ENCODE measurements around the gene NEMP2. TPM values are rescaled to one million over a fixed set of nuclear protein-coding genes. Genes with fewer than 3 reads are reported as not detected.
A peak's percentile ranks its signal among the peaks of the same experiment; 100 is the strongest.
"Not testable (repeated sequence)": the region's sequence is repeated elsewhere in the genome, so short reads cannot be mapped to it uniquely, and the experiment has no call there.

The NEMP2 gene
- total RNA-seq, 6 donors from 2014 or later = 2.6 to 7.4 (median 4.3) TPM

GRCh38 chr2:190513877-190514276, 20.6 kb downstream of the NEMP2 start:
- DNase-seq = no peak
- Histone ChIP-seq H3K27ac (no peak overlapping the region), H3K27me3 (no peaks in the 10 kb centered on the region), H3K36me3 (peaks cover 0 to 14% (median 0%) of the 10 kb centered on the region in 4 donors), H3K9me3 (no peaks in the 10 kb centered on the region), H3K4me1 (peaks cover 0 to 4% (median 0%) of the 10 kb centered on the region in 4 donors), H3K4me3 (no peak overlapping the region)
- WGBS, 2 donors = 87 to 93% methylated on average over 2 of the region's 2 CpGs
- TF ChIP-seq POLR2AphosphoS5 (IDR thresholded peaks at IDR 0.05) (no peak), CTCF (IDR thresholded peaks at IDR 0.05) (no peak), EP300 (IDR thresholded peaks at IDR 0.05) (no peak), POLR2A (IDR thresholded peaks at IDR 0.05) (no peak)
- ATAC-seq (ENCODE audit: low FRiP score in 2 of 2) = no peak

- 47 to 83% methylated on average over 4 to 5 of the region's 5 CpGs for WGBS, 2 donors
Observed at GRCh38 chr2:190512539-190513095, 21.9 kb downstream of the NEMP2 start.

GRCh38 chr2:190511104-190511503, 23.4 kb downstream of the NEMP2 start:
- Histone ChIP-seq H3K4me3 (no peak overlapping the region), H3K4me1 (peaks cover 0 to 6% (median 2%) of the 10 kb centered on the region in 4 donors), H3K27me3 (no peaks in the 10 kb centered on the region), H3K9me3 (no peaks in the 10 kb centered on the region), H3K36me3 (peaks cover 0 to 26% (median 0%) of the 10 kb centered on the region in 4 donors), H3K27ac (no peak overlapping the region)
- TF ChIP-seq CTCF (IDR thresholded peaks at IDR 0.05) (peak in 3 of 6 experiments; percentile 12 to 33 (median 31)), EP300 (IDR thresholded peaks at IDR 0.05) (no peak)
- WGBS, 2 donors = 61 to 72% methylated on average over 2 of the region's 2 CpGs
- DNase-seq = no peak
- ATAC-seq (ENCODE audit: low FRiP score in 2 of 2) = no peak

More at GRCh38 chr2:190512539-190513095, 21.9 kb downstream of the NEMP2 start:
- H3K4me3 ChIP-seq = no peak overlapping the region
- H3K27ac ChIP-seq = peak overlapping the region in 1 of 4 donors; percentile 15
- no peak for TF ChIP-seq CTCF (IDR thresholded peaks at IDR 0.05)
- no peak for TF ChIP-seq EP300 (IDR thresholded peaks at IDR 0.05)
- TF ChIP-seq POLR2AphosphoS5 (IDR thresholded peaks at IDR 0.05) = no peak
- no peak for TF ChIP-seq POLR2A (IDR thresholded peaks at IDR 0.05)
- no peak for ATAC-seq (ENCODE audit: low FRiP score in 2 of 2)
- no peak for DNase-seq
- no peaks in the 10 kb centered on the region for H3K27me3 ChIP-seq
- peaks cover 0 to 20% (median 0%) of the 10 kb centered on the region in 4 donors for H3K36me3 ChIP-seq
- H3K9me3 ChIP-seq = no peaks in the 10 kb centered on the region
- peaks cover 0 to 4% (median 0%) of the 10 kb centered on the region in 4 donors for H3K4me1 ChIP-seq

GRCh38 chr2:190509895-190510294, 24.6 kb downstream of the NEMP2 start:
- H3K36me3 ChIP-seq = peaks cover 0 to 35% (median under 1%) of the 10 kb centered on the region in 4 donors
- ATAC-seq (ENCODE audit: low FRiP score in 2 of 2); H3K9me3 ChIP-seq; H3K27ac ChIP-seq; DNase-seq; H3K4me3 ChIP-seq; H3K27me3 ChIP-seq; H3K4me1 ChIP-seq: not testable (repeated sequence)
- 80 to 97% methylated on average over 1 to 5 of the region's 5 CpGs for WGBS, 2 donors

- peaks cover 2 to 46% (median 3%) of the 10 kb centered on the region in 4 donors for H3K36me3 ChIP-seq
- TF ChIP-seq CTCF (IDR thresholded peaks at IDR 0.05) (no peak), EP300 (IDR thresholded peaks at IDR 0.05) (no peak), POLR2AphosphoS5 (IDR thresholded peaks at IDR 0.05) (no peak), POLR2A (IDR thresholded peaks at IDR 0.05) (no peak)
- WGBS, 2 donors = 64 to 67% methylated on average over 4 of the region's 4 CpGs
- DNase-seq = no peak
- no peak overlapping the region for H3K4me3 ChIP-seq
- H3K4me1 ChIP-seq = peaks cover 0 to 11% (median 3%) of the 10 kb centered on the region in 4 donors
- ATAC-seq (ENCODE audit: low FRiP score in 2 of 2) = no peak
- H3K27me3 ChIP-seq = no peaks in the 10 kb centered on the region
- no peaks in the 10 kb centered on the region for H3K9me3 ChIP-seq
- no peak overlapping the region for H3K27ac ChIP-seq
Observed at GRCh38 chr2:190507135-190507534, 27.4 kb downstream of the NEMP2 start.
